GM13977 (cell line): ENCODE measurements around the gene PAQR4.

Source experiments
- DNase-seq: peaks from one replicate; pipeline ENCODE4 v3.0.0; 2012; ENCODE audit warnings: low spot score
- CTCF ChIP-seq: IDR thresholded peaks from 2 replicates; pipeline ENCODE4 v1.5.1; 2012; ENCODE audit warnings: mild to moderate bottlenecking, control low read depth; ENCODE audit not compliant: insufficient read depth; ENCODE audit errors: extremely low read depth, missing control alignments
- in situ Hi-C: fragments of 300-500 bp; cut with MboI; formaldehyde crosslinking; loops from one replicate; pipeline ENCODE4 v1.12.0; 2022; ENCODE audit warnings: low sequenced_read_pairs, low pct_unique_long_range_greater_than_20kb, mixed read lengths, inconsistent platforms; ENCODE audit not compliant: unreplicated experiment

The PAQR4 gene

GRCh38 chr16:2960183-2961010 is 8.8 kb upstream of the PAQR4 start:
- in situ Hi-C loops: no loop called here
- TF ChIP-seq CTCF: no peak
- DNase-seq: no peak

GRCh38 chr16:2962334-2963073 is 6.6 kb upstream of the PAQR4 start:
- in situ Hi-C loops: no loop called here
- no peak for TF ChIP-seq CTCF
- no peak for DNase-seq

- no peak for TF ChIP-seq CTCF
- DNase-seq: peak; percentile 74
- in situ Hi-C loops: no loop called here
These were observed 6.0 kb upstream of the PAQR4 start for GRCh38 chr16:2963074-2963722.

GRCh38 chr16:2963723-2964474 is 5.2 kb upstream of the PAQR4 start, which contains the start of gene KREMEN2:
Gene KREMEN2, plus strand, starts transcription at chr16:2964275. Its CDS starts 246 bp downstream, at chr16:2964521.
- peak; percentile 75 for DNase-seq
- no peak for TF ChIP-seq CTCF
- in situ Hi-C loops: no loop called here

GRCh38 chr16:2964475-2965336 is 4.4 kb upstream of the PAQR4 start:
- in situ Hi-C loops: no loop called here
- TF ChIP-seq CTCF: no peak
- DNase-seq: peak; percentile 96
